ENCODE data around the gene IFT122. TPM values are rescaled to one million over a fixed set of nuclear protein-coding genes. Genes with fewer than 3 reads are reported as not detected.

The IFT122 gene
- total RNA-seq, 6 donors from 2014 or later = 23.7 to 126 (median 29.1) TPM

DNA sequence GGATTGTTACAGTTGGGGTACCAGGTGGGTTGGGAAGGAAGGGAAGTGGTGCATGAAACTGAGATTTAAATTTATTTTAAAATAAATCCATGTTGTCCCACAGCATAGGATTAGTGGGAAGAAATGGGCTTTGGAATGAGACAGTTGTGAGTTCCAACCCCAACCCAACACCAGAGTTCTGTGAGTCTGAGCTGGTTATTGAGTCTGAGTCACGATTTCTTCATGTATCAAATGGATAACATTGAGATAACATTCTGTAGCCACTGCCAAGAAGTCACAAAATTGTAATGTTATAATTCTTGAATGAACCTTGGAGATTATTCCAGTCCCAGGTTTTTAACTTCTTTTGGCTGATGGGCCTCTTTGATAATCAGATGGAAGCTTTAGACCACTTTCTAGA, 13.7 kb downstream of the IFT122 start:
- H3K27me3 ChIP-seq = no peaks in the 10 kb centered on the region
- ATAC-seq (ENCODE audit: low FRiP score in 2 of 2) (no peak), DNase-seq (no peak)
- H3K4me3 ChIP-seq = no peak overlapping the region
- no peaks in the 10 kb centered on the region for H3K9me3 ChIP-seq
- 84 to 100% methylated on average over 1 of the region's 1 CpG for WGBS, 2 donors
- no peaks in the 10 kb centered on the region for H3K4me1 ChIP-seq
- H3K27ac ChIP-seq = no peak overlapping the region
- peaks cover 0 to 74% (median 14%) of the 10 kb centered on the region in 4 donors for H3K36me3 ChIP-seq
- TF ChIP-seq POLR2A (IDR thresholded peaks at IDR 0.05) (no peak), EP300 (IDR thresholded peaks at IDR 0.05) (no peak)

DNA sequence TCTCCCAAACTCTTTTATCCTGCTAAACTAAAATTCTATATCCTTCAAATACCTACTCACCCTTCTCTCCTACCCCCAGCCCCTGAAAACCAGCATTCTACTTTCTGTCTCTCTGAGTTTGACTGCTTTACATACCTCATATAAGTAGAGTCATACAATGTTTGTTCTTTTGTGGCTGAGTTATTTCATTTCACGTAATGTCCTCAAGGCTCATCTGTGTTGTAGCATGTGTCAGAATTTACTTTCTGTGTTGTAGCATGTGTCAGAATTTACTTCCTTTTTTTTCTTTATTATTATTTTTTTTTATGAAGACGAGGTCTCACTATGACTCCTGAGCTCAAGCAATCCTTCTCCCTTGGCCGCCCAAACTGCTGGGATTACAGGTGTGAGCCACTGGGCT, 20.1 kb downstream of the IFT122 start:
- Histone ChIP-seq H3K4me1 (no peaks in the 10 kb centered on the region), H3K27ac (no peak overlapping the region), H3K4me3 (no peak overlapping the region), H3K36me3 (peaks cover 0 to 65% (median 16%) of the 10 kb centered on the region in 4 donors), H3K9me3 (no peaks in the 10 kb centered on the region), H3K27me3 (no peaks in the 10 kb centered on the region)
- ATAC-seq (ENCODE audit: low FRiP score in 2 of 2) = no peak
- no peak for DNase-seq
- WGBS, 2 donors = 85 to 95% methylated on average over 3 of the region's 3 CpGs
- TF ChIP-seq POLR2AphosphoS5 (IDR thresholded peaks at IDR 0.05) (no peak), EP300 (IDR thresholded peaks at IDR 0.05) (no peak), POLR2A (IDR thresholded peaks at IDR 0.05) (no peak)
- TF ChIP-seq, protein P1, sequence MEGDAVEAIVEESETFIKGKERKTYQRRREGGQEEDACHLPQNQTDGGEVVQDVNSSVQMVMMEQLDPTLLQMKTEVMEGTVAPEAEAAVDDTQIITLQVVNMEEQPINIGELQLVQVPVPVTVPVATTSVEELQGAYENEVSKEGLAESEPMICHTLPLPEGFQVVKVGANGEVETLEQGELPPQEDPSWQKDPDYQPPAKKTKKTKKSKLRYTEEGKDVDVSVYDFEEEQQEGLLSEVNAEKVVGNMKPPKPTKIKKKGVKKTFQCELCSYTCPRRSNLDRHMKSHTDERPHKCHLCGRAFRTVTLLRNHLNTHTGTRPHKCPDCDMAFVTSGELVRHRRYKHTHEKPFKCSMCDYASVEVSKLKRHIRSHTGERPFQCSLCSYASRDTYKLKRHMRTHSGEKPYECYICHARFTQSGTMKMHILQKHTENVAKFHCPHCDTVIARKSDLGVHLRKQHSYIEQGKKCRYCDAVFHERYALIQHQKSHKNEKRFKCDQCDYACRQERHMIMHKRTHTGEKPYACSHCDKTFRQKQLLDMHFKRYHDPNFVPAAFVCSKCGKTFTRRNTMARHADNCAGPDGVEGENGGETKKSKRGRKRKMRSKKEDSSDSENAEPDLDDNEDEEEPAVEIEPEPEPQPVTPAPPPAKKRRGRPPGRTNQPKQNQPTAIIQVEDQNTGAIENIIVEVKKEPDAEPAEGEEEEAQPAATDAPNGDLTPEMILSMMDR (IDR thresholded peaks at IDR 0.05) = no peak

DNA sequence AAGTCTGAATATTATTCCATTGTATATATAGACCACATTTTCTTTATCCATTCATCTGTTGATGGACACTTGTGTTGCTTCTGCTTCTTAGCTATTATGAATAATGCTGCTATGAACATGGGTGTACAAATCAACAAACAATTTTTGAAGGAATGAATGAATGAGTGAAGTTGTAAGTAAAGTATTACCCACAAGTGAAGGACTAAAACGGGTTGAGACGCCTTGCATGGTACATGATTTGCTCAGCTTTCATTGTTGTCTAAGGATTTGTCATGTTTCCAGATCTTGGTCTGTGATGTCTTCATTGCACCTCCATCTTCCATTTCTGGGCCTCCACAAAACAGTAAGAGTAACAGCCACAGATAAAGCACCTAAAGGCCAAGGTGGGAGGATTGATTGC, 20.5 kb downstream of the IFT122 start:
- Histone ChIP-seq H3K27ac (no peak overlapping the region), H3K27me3 (no peaks in the 10 kb centered on the region), H3K4me1 (no peaks in the 10 kb centered on the region), H3K4me3 (no peak overlapping the region), H3K36me3 (peaks cover 0 to 61% (median 15%) of the 10 kb centered on the region in 4 donors), H3K9me3 (no peaks in the 10 kb centered on the region)
- ATAC-seq (ENCODE audit: low FRiP score in 2 of 2) (no peak), DNase-seq (no peak)
- 97 to 98% methylated on average over 2 of the region's 2 CpGs for WGBS, 2 donors
- TF ChIP-seq EP300 (IDR thresholded peaks at IDR 0.05) (no peak), POLR2AphosphoS5 (IDR thresholded peaks at IDR 0.05) (no peak), POLR2A (IDR thresholded peaks at IDR 0.05) (no peak)
- TF ChIP-seq, protein P1 (IDR thresholded peaks at IDR 0.05) = no peak

DNA sequence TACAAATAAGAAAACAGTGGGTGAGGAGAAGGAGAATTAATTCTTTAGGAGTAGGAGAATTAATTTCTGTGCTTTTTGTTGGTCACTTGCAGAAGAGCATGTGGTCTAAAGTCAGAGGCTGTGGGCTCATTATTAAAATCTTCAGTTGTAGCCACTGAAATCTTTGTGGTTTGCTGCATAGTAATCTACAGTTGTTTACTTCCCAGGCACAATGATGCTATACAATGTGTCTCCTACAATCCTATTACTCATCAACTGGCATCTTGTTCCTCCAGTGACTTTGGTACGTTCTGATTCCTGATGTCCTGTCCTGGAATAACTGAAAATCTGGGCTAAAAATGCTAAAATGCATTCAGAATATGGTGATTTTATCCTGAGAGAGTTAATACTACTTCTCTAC, 21.0 kb downstream of the IFT122 start:
- no peak for ATAC-seq (ENCODE audit: low FRiP score in 2 of 2)
- TF ChIP-seq POLR2A (IDR thresholded peaks at IDR 0.05) (no peak), POLR2AphosphoS5 (IDR thresholded peaks at IDR 0.05) (no peak), EP300 (IDR thresholded peaks at IDR 0.05) (no peak)
- TF ChIP-seq, protein P1 (IDR thresholded peaks at IDR 0.05) = no peak
- 94 to 100% methylated on average over 1 of the region's 1 CpG for WGBS, 2 donors
- DNase-seq = no peak
- H3K4me3 ChIP-seq = no peak overlapping the region
- no peaks in the 10 kb centered on the region for H3K9me3 ChIP-seq
- H3K27me3 ChIP-seq = no peaks in the 10 kb centered on the region
- no peaks in the 10 kb centered on the region for H3K4me1 ChIP-seq
- peaks cover 0 to 58% (median 12%) of the 10 kb centered on the region in 4 donors for H3K36me3 ChIP-seq
- no peak overlapping the region for H3K27ac ChIP-seq

DNA sequence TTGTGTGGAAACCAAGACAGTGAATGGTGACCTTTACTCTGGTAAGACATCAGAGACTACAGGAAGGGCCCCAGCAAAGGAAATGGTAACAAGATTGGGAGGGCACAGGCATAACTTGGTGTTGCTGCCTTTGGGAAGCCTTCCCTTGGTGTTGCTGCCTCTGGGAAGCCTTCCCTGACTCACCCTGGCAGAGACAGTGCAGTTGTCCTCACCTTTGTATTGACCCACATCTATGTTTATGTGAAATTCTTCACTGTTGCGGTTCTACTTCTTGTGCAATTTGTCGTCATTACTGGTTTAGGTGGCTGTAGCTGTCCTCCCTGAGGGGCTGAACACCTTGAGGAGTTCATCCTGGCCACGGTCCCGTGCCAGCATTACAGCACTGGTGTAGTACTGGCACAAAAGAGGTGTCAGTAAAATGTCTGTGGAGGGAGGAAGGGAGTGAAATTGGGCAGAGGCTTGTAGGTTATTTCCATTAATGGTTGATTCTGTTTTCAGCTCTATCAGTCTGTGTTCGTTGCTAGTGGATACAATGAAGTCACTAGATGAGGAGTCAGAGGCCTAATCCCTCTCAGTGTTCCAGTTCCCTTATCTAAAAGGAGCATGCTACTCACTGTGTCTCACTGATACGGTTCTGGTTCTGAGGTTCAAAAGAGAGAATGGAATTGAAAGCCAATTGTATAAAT, 21.6 kb downstream of the IFT122 start:
- ATAC-seq (ENCODE audit: low FRiP score in 2 of 2) (no peak), DNase-seq (no peak)
- TF ChIP-seq, protein P1 (IDR thresholded peaks at IDR 0.05) = no peak
- no peak for TF ChIP-seq POLR2AphosphoS5 (IDR thresholded peaks at IDR 0.05)
- no peak for TF ChIP-seq POLR2A (IDR thresholded peaks at IDR 0.05)
- no peak for TF ChIP-seq EP300 (IDR thresholded peaks at IDR 0.05)
- WGBS, 2 donors = 77 to 78% methylated on average over 6 of the region's 6 CpGs
- no peaks in the 10 kb centered on the region for H3K4me1 ChIP-seq
- peaks cover 0 to 53% (median 11%) of the 10 kb centered on the region in 4 donors for H3K36me3 ChIP-seq
- H3K27ac ChIP-seq = no peak overlapping the region
- H3K27me3 ChIP-seq = no peaks in the 10 kb centered on the region
- no peak overlapping the region for H3K4me3 ChIP-seq
- H3K9me3 ChIP-seq = no peaks in the 10 kb centered on the region

Measured in upper lobe of left lung (tissue), 6 donors.